Caco-2 (cell line): Measurements from ENCODE around the gene PCGF3. TPM values are rescaled to one million over a fixed set of nuclear protein-coding genes. Genes with fewer than 3 reads are reported as not detected.

ENCODE experiments used
- BruUV-seq: library from RNA; stranded (reverse); fragments of 400-500 nt; replicated peaks from 2 replicates; lab custom pipeline; 2021; lab: Mats Ljungman, UMichigan
- CTCF ChIA-PET: fragments of 300-600 bp; sonication (Branson Sonifier 250); formaldehyde crosslinking; loops from one replicate; lab custom pipeline; 2022; ENCODE audit warnings: antibody characterized with exemption; lab: Charles Lee
- POLR2A ChIA-PET: fragments of 300-600 bp; sonication (Branson Sonifier 250); formaldehyde crosslinking; loops from one replicate; lab custom pipeline; 2022; ENCODE audit warnings: antibody characterized with exemption; lab: Charles Lee
- DNase-seq, 2 experiments: peaks; one replicate each; pipeline versions ENCODE4 v3.0.0 to v3.0.0-alpha.2; 2020 to 2022
- H3K27me3 ChIP-seq: replicated peaks from 2 replicates; pipeline ENCODE4 v1.6.0; 2011; ENCODE audit warnings: low read length; ENCODE audit not compliant: control insufficient read depth, insufficient read depth
- H3K36me3 ChIP-seq: 2 replicates; pipeline ENCODE4 v1.5.1; 2011; ENCODE audit warnings: low read length; ENCODE audit not compliant: control insufficient read depth, insufficient read depth
- H3K4me1 ChIP-seq: fragments of 250-450 bp; sonication (Bioruptor Pico); 2 replicates; pipeline ENCODE4 v1.5.1; 2020; ENCODE audit warnings: mild to moderate bottlenecking
- H3K4me3 ChIP-seq: 2 replicates; pipeline ENCODE4 v1.5.1; 2011; ENCODE audit warnings: low read depth, mild to moderate bottlenecking, control low read depth, low read length
- H3K9me3 ChIP-seq: fragments of 250-450 bp; sonication (Bioruptor Pico); 2 replicates; pipeline ENCODE4 v1.5.1; 2020; ENCODE audit warnings: mild to moderate bottlenecking, moderate library complexity
- H3K27ac Mint-ChIP-seq: one replicate; pipeline ENCODE4 v1.8.0; 2022; ENCODE audit warnings: mixed read lengths; ENCODE audit not compliant: unreplicated experiment
- H3K27me3 Mint-ChIP-seq: one replicate; pipeline ENCODE4 v1.8.0; 2022; ENCODE audit warnings: mixed read lengths; ENCODE audit not compliant: insufficient read depth, unreplicated experiment
- H3K36me3 Mint-ChIP-seq: one replicate; pipeline ENCODE4 v1.8.0; 2022; ENCODE audit warnings: mild to moderate bottlenecking, mixed read lengths; ENCODE audit not compliant: insufficient read depth, unreplicated experiment
- H3K4me1 Mint-ChIP-seq: one replicate; pipeline ENCODE4 v1.8.0; 2022; ENCODE audit warnings: low read depth, mixed read lengths; ENCODE audit not compliant: unreplicated experiment
- H3K4me3 Mint-ChIP-seq: one replicate; pipeline ENCODE4 v1.8.0; 2022; ENCODE audit warnings: mild to moderate bottlenecking, moderate library complexity, mixed read lengths; ENCODE audit not compliant: unreplicated experiment
- H3K9me3 Mint-ChIP-seq: one replicate; pipeline ENCODE4 v1.8.0; 2022; ENCODE audit warnings: mixed read lengths; ENCODE audit not compliant: unreplicated experiment
- intact Hi-C: fragments of 100-400 bp; cut with micrococcal nuclease; formaldehyde crosslinking; loops from one replicate; pipeline ENCODE4 v1.10.0; 2022; ENCODE audit not compliant: unreplicated experiment
- total RNA-seq: library from RNA; stranded (reverse); gene quantifications from 2 replicates; pipeline ENCODE4 v1.2.3, GENCODE V29; 2022
- TF ChIP-seq, protein P1 (sequence below), 2 experiments: fragments of 200-600 bp in 1 of 2; IDR thresholded peaks; 1 replicate in 1 of 2; 2 replicates in 1 of 2; pipeline versions ENCODE4 v1.5.1 to v1.8.0; 2011 to 2022; ENCODE audit warnings: antibody characterized with exemption in 1 of 2, control low read depth in 1 of 2, inconsistent platforms in 1 of 2, low read depth in 1 of 2, low read length in 1 of 2, mild to moderate bottlenecking in 1 of 2, moderate library complexity in 1 of 2; ENCODE audit not compliant: insufficient read depth in 1 of 2, severe bottlenecking in 1 of 2, unreplicated experiment in 1 of 2

PCGF3 gene
- total RNA-seq, 1 experiment from 2014 or later: 38.0 TPM

DNA sequence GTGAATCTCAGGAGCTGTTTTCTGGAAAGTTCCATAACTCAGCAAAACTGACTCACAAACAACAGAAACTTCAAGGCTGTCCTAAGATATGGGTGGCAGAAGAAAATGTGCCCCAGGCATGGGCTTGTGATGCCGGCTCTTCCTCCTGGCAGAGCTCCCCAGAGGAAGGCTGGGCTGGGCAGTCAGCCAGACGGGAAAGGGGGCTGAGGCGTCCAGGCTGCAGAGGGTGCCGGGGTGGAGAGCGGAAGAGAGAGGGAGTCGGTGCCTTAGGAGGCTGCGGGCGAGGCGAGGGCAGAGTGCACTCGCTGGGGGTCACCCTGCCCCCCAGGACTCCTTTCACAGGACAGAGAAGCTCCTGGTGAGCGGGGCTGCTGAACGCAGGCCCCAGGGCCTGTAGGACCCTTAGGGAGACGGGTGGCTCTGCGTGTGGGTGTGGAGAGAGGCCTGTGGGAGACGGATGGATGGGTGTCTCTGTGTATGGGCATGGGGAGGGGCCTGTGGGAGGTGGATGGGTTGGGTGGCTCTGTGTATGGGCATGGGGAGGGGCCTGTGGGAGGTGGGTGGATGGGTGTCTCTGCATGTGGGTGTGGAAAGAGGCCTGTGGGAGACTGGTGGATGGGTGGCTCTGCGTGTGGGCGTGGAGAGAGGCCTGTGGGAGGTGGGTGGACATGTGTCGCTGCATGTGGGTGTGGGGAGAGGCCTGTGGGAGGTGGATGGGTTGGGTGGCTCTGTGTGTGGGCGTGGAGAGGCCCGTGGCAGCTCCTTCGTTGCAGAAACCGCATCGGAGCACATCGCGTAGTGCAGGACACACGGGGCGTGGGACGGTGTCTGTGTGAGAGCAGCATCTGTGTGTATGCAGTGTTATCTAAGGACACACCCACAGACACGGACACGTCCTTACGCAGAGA lies 15.9 kb downstream of the PCGF3 start:
- CTCF ChIA-PET: no interaction called here
- Mint-ChIP-seq H3K9me3 (no peaks in the 10 kb centered on the region), H3K27ac (peak overlapping the region; percentile 19), H3K36me3 (peaks cover 35% of the 10 kb centered on the region), H3K4me1 (peaks cover 2% of the 10 kb centered on the region), H3K4me3 (no peak overlapping the region), H3K27me3 (no peaks in the 10 kb centered on the region)
- Histone ChIP-seq H3K4me1 (no peaks in the 10 kb centered on the region), H3K27me3 (no peaks in the 10 kb centered on the region), H3K9me3 (no peaks in the 10 kb centered on the region), H3K36me3 (0 out of 2 replicates have a peak, but pooled peaks cover 3% of the 10 kb centered on the region), H3K4me3 (no peak overlapping the region)
- POLR2A ChIA-PET: no interaction called here
- no peak for DNase-seq
- BruUV-seq: no TSS peak
- intact Hi-C loops: no loop called here
- TF ChIP-seq, protein P1, sequence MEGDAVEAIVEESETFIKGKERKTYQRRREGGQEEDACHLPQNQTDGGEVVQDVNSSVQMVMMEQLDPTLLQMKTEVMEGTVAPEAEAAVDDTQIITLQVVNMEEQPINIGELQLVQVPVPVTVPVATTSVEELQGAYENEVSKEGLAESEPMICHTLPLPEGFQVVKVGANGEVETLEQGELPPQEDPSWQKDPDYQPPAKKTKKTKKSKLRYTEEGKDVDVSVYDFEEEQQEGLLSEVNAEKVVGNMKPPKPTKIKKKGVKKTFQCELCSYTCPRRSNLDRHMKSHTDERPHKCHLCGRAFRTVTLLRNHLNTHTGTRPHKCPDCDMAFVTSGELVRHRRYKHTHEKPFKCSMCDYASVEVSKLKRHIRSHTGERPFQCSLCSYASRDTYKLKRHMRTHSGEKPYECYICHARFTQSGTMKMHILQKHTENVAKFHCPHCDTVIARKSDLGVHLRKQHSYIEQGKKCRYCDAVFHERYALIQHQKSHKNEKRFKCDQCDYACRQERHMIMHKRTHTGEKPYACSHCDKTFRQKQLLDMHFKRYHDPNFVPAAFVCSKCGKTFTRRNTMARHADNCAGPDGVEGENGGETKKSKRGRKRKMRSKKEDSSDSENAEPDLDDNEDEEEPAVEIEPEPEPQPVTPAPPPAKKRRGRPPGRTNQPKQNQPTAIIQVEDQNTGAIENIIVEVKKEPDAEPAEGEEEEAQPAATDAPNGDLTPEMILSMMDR (IDR thresholded peaks at IDR 0.05; ENCODE audit: insufficient read depth in 1 of 2, low read depth in 1 of 2, low read length in 1 of 2, severe bottlenecking in 1 of 2, unreplicated experiment in 1 of 2): no peak

DNA sequence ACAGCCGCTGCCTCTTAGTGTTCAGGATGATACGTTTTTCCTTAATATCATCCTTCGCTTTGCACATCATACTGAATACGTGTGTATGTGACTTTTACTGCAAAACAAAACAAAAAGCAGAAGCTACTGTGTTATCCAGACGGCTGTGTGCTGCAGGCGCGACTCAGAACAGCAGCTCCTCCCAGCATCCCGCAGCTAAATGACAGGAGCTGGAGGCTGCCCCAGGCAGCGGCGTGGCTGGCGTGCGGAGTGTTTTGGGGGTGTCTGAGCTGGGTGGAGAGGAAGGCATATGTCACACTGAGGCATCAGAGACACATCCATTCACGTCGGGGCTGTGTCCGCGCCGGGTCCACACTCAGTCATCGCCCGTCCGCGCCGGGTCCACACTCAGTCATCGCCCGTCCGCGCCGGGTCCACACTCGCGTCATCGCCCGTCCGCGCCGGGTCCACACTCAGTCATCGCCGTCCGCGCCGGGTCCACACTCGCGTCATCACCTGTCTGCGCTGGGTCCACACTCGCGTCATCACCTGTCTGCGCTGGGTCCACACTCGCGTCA lies 16.6 kb downstream of the PCGF3 start:
- intact Hi-C loops: no loop called here
- no peak for DNase-seq
- H3K9me3 Mint-ChIP-seq: no peaks in the 10 kb centered on the region
- CTCF ChIA-PET: no interaction called here
- BruUV-seq: no TSS peak
- H3K27ac Mint-ChIP-seq: peak overlapping the region; percentile 19
- no peak overlapping the region for H3K4me3 Mint-ChIP-seq
- Histone ChIP-seq H3K9me3 (no peaks in the 10 kb centered on the region), H3K27me3 (no peaks in the 10 kb centered on the region), H3K36me3 (0 out of 2 replicates have a peak, but pooled peaks cover 3% of the 10 kb centered on the region), H3K4me1 (no peaks in the 10 kb centered on the region), H3K4me3 (no peak overlapping the region)
- H3K27me3 Mint-ChIP-seq: no peaks in the 10 kb centered on the region
- POLR2A ChIA-PET: no interaction called here
- peaks cover 9% of the 10 kb centered on the region for H3K4me1 Mint-ChIP-seq
- TF ChIP-seq, protein P1 (IDR thresholded peaks at IDR 0.05; ENCODE audit: insufficient read depth in 1 of 2, low read depth in 1 of 2, low read length in 1 of 2, severe bottlenecking in 1 of 2, unreplicated experiment in 1 of 2): no peak
- peaks cover 35% of the 10 kb centered on the region for H3K36me3 Mint-ChIP-seq

DNA sequence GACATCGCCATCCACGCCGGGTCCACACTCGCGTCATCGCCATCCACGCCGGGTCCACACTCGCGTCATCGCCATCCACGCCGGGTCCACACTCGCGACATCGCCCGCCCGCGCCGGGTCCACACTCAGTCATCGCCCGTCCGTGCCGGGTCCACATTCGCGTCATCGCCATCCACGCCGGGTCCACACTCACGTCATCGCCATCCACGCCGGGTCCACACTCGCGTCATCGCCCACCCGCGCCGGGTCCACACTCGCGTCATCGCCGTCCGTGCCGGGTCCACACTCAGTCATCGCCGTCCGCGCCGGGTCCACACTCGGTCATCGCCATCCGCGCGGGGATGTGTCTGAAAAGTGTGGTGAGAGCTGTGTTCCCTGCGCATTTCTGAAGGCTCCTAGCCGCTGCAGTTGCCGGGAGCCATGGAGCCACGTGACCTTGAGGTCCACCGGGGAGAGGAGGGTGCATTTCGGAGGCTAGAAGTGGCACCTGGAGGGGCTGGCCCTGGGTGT lies 17.3 kb downstream of the PCGF3 start:
- ChIA-PET CTCF (no interaction called here), POLR2A (no interaction called here)
- no TSS peak for BruUV-seq
- H3K4me1 ChIP-seq: no peaks in the 10 kb centered on the region
- no peaks in the 10 kb centered on the region for H3K9me3 ChIP-seq
- Mint-ChIP-seq H3K36me3 (peaks cover 37% of the 10 kb centered on the region), H3K9me3 (no peaks in the 10 kb centered on the region), H3K4me1 (peaks cover 9% of the 10 kb centered on the region), H3K27ac (peak overlapping the region; percentile 33), H3K27me3 (no peaks in the 10 kb centered on the region), H3K4me3 (no peak overlapping the region)
- no peaks in the 10 kb centered on the region for H3K27me3 ChIP-seq
- intact Hi-C loops: no loop called here
- DNase-seq: no peak
- 0 out of 2 replicates have a peak, but pooled peaks cover 3% of the 10 kb centered on the region for H3K36me3 ChIP-seq
- TF ChIP-seq, protein P1 (IDR thresholded peaks at IDR 0.05; ENCODE audit: insufficient read depth in 1 of 2, low read depth in 1 of 2, low read length in 1 of 2, severe bottlenecking in 1 of 2, unreplicated experiment in 1 of 2): no peak
- H3K4me3 ChIP-seq: no peak overlapping the region
